ENCODE data around the gene CCNC.

- TF ChIP-seq CTCF (IDR thresholded peaks at IDR 0.05; ENCODE audit: poor library complexity, severe bottlenecking) (no peak), POLR2AphosphoS5 (IDR thresholded peaks at IDR 0.05) (no peak), REST (IDR thresholded peaks at IDR 0.05; ENCODE audit: borderline replicate concordance) (no peak), EP300 (conservative IDR thresholded peaks at IDR 0.05; ENCODE audit: poor library complexity, severe bottlenecking) (no peak)
Measured at GRCh38 chr6:99605911-99606655, 37.6 kb upstream of the CCNC start.

Data from neural cell (in vitro differentiated cells).